ENCODE data around the gene ARHGAP6.

Gene ARHGAP6

DNA sequence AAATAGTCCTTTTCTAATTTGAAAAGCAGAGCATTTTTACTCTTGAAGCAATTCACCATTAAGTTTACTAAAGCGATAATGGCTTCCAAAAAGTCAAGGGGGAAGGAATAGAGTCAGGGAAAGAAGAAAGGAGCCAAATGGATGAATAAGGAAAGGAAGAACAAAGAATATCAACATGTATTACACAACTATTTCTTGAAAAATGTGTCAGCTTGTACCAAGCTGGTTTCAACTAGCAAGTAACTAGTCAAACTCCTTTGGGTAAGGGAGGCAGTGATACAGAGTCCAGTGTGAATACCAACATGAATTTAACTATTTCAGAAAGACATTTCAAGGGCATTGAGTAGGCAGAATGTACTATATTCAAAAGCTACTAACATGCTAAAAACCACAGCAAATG is 112.1 kb downstream of the ARHGAP6 start:
- Histone ChIP-seq H3K36me3 (ENCODE audit: control insufficient read depth, insufficient read depth, low read length) (no peaks in the 10 kb centered on the region), H3K27me3 (replicated peaks; ENCODE audit: control insufficient read depth, insufficient read depth, low read length) (no peaks in the 10 kb centered on the region), H3K4me3 (replicated peaks; ENCODE audit: low read depth, low read length) (no peak overlapping the region)
- DNase-seq (ENCODE audit: extremely low read depth, insufficient read length): no peak
- TF ChIP-seq, protein P1, sequence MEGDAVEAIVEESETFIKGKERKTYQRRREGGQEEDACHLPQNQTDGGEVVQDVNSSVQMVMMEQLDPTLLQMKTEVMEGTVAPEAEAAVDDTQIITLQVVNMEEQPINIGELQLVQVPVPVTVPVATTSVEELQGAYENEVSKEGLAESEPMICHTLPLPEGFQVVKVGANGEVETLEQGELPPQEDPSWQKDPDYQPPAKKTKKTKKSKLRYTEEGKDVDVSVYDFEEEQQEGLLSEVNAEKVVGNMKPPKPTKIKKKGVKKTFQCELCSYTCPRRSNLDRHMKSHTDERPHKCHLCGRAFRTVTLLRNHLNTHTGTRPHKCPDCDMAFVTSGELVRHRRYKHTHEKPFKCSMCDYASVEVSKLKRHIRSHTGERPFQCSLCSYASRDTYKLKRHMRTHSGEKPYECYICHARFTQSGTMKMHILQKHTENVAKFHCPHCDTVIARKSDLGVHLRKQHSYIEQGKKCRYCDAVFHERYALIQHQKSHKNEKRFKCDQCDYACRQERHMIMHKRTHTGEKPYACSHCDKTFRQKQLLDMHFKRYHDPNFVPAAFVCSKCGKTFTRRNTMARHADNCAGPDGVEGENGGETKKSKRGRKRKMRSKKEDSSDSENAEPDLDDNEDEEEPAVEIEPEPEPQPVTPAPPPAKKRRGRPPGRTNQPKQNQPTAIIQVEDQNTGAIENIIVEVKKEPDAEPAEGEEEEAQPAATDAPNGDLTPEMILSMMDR (IDR thresholded peaks at IDR 0.05; ENCODE audit: insufficient read depth, low read length, poor library complexity, severe bottlenecking): no peak

DNA sequence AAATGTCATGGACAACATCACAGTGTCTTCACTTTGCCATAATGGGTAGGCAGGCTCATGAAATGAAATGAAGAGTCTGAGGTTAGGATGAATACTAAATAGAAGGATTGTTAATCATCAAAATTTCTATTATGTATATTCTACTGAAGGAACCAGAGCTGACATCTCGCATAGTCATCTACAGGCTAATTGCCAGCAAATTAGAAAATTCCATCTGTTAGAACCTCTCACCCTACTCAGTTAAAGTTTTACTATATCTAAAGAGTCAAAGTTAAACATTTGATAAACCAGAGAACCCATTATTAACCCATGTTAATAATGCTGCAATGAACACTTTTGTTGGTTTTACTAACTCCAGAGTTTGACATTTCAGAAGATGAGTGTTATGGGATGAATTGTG is 114.6 kb downstream of the ARHGAP6 start:
- Histone ChIP-seq H3K4me3 (replicated peaks; ENCODE audit: low read depth, low read length) (no peak overlapping the region), H3K27me3 (replicated peaks; ENCODE audit: control insufficient read depth, insufficient read depth, low read length) (no peaks in the 10 kb centered on the region), H3K36me3 (ENCODE audit: control insufficient read depth, insufficient read depth, low read length) (no peaks in the 10 kb centered on the region)
- TF ChIP-seq, protein P1 (IDR thresholded peaks at IDR 0.05; ENCODE audit: insufficient read depth, low read length, poor library complexity, severe bottlenecking): no peak
- no peak for DNase-seq (ENCODE audit: extremely low read depth, insufficient read length)

DNA sequence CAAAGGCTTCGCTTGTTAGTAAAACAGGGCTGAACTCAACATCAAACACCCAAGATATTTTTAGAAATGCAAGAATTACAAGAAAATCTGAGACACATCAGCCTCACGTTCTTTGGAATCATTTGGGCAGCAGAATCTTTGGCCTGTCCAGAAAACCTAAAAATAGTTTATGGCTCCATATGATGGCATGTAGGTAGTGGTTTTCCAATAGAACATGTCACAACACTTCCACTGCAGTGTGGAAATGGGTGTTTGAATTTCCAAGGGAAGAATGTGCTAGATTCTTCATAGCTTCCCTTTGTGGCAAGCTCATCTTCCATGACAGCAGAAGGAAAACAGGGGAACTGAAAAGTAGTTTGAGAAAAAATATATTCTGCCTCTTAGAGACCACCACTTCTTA is 118.8 kb downstream of the ARHGAP6 start:
- DNase-seq (ENCODE audit: extremely low read depth, insufficient read length): no peak
- TF ChIP-seq, protein P1 (IDR thresholded peaks at IDR 0.05; ENCODE audit: insufficient read depth, low read length, poor library complexity, severe bottlenecking): no peak
- H3K4me3 ChIP-seq (replicated peaks; ENCODE audit: low read depth, low read length): no peak overlapping the region
- H3K36me3 ChIP-seq (ENCODE audit: control insufficient read depth, insufficient read depth, low read length): no peaks in the 10 kb centered on the region
- no peaks in the 10 kb centered on the region for H3K27me3 ChIP-seq (replicated peaks; ENCODE audit: control insufficient read depth, insufficient read depth, low read length)

DNA sequence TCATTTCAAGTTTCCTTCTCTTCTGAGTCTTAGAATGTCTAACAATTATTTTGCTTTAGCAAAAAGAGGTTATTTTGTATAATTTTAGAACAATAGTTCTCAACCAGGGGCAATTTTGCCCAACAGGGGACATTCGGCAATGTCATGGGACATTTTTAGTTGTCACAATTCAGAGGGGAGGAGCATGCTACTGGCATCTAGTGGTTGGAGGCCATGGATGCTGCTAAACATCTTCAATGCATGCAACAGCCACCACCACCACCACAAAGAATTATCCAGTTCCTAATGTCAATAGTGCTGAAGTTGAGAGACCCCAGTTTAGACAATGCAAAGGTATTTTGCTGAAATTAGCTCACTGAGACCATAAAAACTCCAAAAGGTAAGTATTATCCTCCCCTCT is 122.5 kb downstream of the ARHGAP6 start:
- no peak for DNase-seq (ENCODE audit: extremely low read depth, insufficient read length)
- TF ChIP-seq, protein P1 (IDR thresholded peaks at IDR 0.05; ENCODE audit: insufficient read depth, low read length, poor library complexity, severe bottlenecking): peak; percentile 41
- Histone ChIP-seq H3K27me3 (replicated peaks; ENCODE audit: control insufficient read depth, insufficient read depth, low read length) (no peaks in the 10 kb centered on the region), H3K4me3 (replicated peaks; ENCODE audit: low read depth, low read length) (no peak overlapping the region), H3K36me3 (ENCODE audit: control insufficient read depth, insufficient read depth, low read length) (no peaks in the 10 kb centered on the region)

DNA sequence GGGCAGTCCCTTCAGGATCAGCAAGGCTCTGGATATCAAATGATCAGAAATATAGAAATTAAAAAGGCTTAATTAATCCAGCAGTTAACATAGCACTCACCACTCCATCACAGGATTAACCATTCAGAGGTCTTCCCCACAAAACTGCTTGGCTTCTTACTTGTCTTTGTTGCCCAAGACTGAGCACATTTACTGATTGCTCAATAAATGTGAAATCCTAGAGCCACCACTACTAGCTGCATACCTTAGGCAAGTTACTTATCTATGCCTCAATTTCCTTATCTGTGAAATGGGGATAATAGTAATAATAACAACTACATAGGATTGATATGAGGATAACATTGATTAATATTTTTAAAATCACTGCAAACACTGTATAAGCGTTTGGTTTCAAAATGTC is 124.2 kb downstream of the ARHGAP6 start:
- no peaks in the 10 kb centered on the region for H3K36me3 ChIP-seq (ENCODE audit: control insufficient read depth, insufficient read depth, low read length)
- H3K4me3 ChIP-seq (replicated peaks; ENCODE audit: low read depth, low read length): no peak overlapping the region
- TF ChIP-seq, protein P1 (IDR thresholded peaks at IDR 0.05; ENCODE audit: insufficient read depth, low read length, poor library complexity, severe bottlenecking): no peak
- DNase-seq (ENCODE audit: extremely low read depth, insufficient read length): no peak
- H3K27me3 ChIP-seq (replicated peaks; ENCODE audit: control insufficient read depth, insufficient read depth, low read length): no peaks in the 10 kb centered on the region

All from GM06990 (cell line).